ENCODE measurements around the gene TLE4. TPM values are rescaled to one million over a fixed set of nuclear protein-coding genes. Genes with fewer than 3 reads are reported as not detected.

TLE4 gene
- total and polyA plus RNA-seq, 10 of the 15 experiments (the other 5 are each of a cell fraction or from before 2014, with no cell fraction given): 5.3 to 53.3 (median 23.3) TPM

DNA sequence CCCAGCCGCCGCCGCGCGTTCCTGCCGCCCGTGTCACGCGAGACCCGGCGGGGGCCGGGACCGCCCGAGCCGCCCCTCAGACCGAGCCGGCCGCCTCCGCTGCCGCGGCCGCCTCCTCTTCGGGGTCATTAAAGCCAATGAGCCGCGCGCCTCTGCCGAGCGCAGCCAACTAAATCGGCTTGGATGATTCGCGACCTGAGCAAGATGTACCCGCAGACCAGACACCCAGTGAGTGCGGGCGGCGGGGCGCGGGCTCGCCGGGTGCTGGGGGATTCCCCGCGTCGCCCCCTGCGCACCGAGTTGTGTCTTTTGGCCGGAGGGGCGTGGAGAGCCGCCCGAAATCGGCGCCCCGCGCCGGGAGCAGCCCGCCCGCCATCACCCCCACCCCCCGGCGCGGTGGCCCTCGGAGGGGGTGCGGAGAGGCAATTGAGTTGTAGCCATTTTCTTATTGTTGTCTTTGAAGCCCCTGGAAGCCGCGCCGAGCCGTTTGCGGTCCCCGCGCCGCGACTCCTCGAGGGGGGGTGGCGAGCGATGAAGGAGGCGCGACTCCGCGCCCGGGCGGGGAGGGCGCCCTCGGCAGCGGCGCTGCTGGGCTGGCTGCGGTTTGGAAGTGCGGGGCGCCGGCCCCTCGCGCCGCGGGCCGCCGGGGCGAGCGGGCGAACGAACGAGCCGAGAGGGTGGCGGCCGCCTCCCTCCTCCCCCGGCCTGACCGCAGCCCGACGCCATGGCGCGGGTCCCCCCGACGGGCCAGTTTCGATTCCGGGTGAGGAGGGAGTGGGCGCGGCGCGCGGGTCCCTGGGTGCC lies 1.0 kb downstream of the TLE4 start (continued):
- TF ChIP-seq, protein P1, sequence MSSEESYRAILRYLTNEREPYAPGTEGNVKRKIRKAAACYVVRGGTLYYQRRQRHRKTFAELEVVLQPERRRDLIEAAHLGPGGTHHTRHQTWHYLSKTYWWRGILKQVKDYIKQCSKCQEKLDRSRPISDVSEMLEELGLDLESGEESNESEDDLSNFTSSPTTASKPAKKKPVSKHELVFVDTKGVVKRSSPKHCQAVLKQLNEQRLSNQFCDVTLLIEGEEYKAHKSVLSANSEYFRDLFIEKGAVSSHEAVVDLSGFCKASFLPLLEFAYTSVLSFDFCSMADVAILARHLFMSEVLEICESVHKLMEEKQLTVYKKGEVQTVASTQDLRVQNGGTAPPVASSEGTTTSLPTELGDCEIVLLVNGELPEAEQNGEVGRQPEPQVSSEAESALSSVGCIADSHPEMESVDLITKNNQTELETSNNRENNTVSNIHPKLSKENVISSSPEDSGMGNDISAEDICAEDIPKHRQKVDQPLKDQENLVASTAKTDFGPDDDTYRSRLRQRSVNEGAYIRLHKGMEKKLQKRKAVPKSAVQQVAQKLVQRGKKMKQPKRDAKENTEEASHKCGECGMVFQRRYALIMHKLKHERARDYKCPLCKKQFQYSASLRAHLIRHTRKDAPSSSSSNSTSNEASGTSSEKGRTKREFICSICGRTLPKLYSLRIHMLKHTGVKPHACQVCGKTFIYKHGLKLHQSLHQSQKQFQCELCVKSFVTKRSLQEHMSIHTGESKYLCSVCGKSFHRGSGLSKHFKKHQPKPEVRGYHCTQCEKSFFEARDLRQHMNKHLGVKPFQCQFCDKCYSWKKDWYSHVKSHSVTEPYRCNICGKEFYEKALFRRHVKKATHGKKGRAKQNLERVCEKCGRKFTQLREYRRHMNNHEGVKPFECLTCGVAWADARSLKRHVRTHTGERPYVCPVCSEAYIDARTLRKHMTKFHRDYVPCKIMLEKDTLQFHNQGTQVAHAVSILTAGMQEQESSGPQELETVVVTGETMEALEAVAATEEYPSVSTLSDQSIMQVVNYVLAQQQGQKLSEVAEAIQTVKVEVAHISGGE (CRISPR knock-in tag; IDR thresholded peaks at IDR 0.05): no peak

DNA sequence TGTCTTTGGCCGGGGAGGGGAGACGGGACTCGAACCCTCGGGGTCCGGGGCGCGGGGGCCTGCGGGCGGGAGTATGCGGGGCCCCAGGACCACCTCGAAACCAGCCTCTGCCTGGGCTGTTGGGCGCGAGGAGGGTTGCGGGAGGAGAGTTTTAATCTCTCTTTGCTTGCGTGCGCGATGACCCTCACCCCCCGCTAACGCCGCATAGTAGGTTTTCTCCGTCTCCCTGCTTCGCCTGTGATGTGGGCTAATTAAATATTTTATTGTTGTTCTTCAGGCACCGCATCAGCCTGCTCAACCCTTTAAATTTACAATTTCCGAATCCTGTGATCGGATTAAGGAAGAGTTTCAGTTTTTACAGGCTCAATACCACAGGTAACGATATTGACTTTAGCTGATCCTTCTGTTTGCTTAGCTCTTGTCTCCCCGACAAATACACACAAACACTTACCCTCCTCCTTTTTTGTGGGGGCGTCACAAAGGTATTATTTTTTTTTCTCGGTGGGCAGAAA lies 1.7 kb downstream of the TLE4 start:
- H3K36me3 ChIP-seq (ENCODE audit: control insufficient read depth in 2 of 2, insufficient read depth in 2 of 2, low read length in 1 of 2): no peaks in the 10 kb centered on the region; a peak in 1 of 4 replicates
- FAIRE-seq (no peak), ATAC-seq (no peak), DNase-seq (ENCODE audit: low read depth, low spot score) (no peak)
- H3K9me3 ChIP-seq (replicated peaks; ENCODE audit: control insufficient read depth, insufficient read depth, low read length): no peaks in the 10 kb centered on the region
- peak overlapping the region; percentile 82 for H3K27ac ChIP-seq (ENCODE audit: control insufficient read depth, insufficient read depth)
- H3K27me3 ChIP-seq (replicated peaks in 1 of 2; ENCODE audit: control insufficient read depth in 2 of 2, insufficient read depth in 2 of 2, low read length in 1 of 2): no peaks in the 10 kb centered on the region
- no TSS peak for BruUV-seq (replicated peaks)
- H3K4me2 ChIP-seq (ENCODE audit: control insufficient read depth, insufficient read depth): peak overlapping the region; percentile 85
- WGBS (ENCODE audit: insufficient coverage, insufficient replicate concordance, low lambda C conversion rate, missing lambda C conversion rate): 5% methylated on average over 16 of the region's 29 CpGs
- H3K79me2 ChIP-seq (ENCODE audit: control insufficient read depth, insufficient read depth, low read length): peaks cover 13% of the 10 kb centered on the region
- ChIA-PET CTCF (interaction anchor here (0.6 to 1.3 kb wide), 6 partner anchors 10 to 127 kb away, joined by 3 to 5 read pairs (median 4); no protein-coding TSS in a partner anchor), POLR2A (no interaction called here), RAD21 (ENCODE audit: unreplicated experiment) (interaction anchor here (0.8 to 1.6 kb wide), 6 partner anchors 12 to 101 kb away, joined by 3 to 5 read pairs (median 3); no protein-coding TSS in a partner anchor), SMC1A (ENCODE audit: uncharacterized antibody, unreplicated experiment) (interaction anchor here (0.6 to 3.8 kb wide), 12 partner anchors 10 to 156 kb away, joined by 3 to 17 read pairs (median 4); no protein-coding TSS in a partner anchor)
- H2AFZ ChIP-seq (ENCODE audit: control insufficient read depth, low read depth, low read length): peak overlapping the region; percentile 63
- peak overlapping the region; percentile 67 for H3K9ac ChIP-seq (ENCODE audit: control insufficient read depth, insufficient read depth, low read length)
- in situ Hi-C loops (cut with MboI): no loop called here
- intact Hi-C loops (cut with micrococcal nuclease; ENCODE audit: unreplicated experiment): loop anchor here (5.0 kb wide), 3 partner anchors 99 to 244 kb away; no protein-coding TSS in a partner anchor
- peaks cover 12% of the 10 kb centered on the region for H3K4me1 ChIP-seq (ENCODE audit: control insufficient read depth, insufficient read depth, low read length)
- no peaks in the 10 kb centered on the region for H4K20me1 ChIP-seq (ENCODE audit: control insufficient read depth, insufficient read depth)
- peak overlapping the region; percentile 89 for H3K4me3 ChIP-seq
- TF ChIP-seq, protein P2, sequence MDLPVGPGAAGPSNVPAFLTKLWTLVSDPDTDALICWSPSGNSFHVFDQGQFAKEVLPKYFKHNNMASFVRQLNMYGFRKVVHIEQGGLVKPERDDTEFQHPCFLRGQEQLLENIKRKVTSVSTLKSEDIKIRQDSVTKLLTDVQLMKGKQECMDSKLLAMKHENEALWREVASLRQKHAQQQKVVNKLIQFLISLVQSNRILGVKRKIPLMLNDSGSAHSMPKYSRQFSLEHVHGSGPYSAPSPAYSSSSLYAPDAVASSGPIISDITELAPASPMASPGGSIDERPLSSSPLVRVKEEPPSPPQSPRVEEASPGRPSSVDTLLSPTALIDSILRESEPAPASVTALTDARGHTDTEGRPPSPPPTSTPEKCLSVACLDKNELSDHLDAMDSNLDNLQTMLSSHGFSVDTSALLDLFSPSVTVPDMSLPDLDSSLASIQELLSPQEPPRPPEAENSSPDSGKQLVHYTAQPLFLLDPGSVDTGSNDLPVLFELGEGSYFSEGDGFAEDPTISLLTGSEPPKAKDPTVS (IDR thresholded peaks at IDR 0.05; ENCODE audit: low read depth, low read length): no peak
- TF ChIP-seq GATAD2B (conservative IDR thresholded peaks at IDR 0.05; ENCODE audit: low read depth) (peak; percentile 29; the same call in 1 of the 2 replicates), NFYB (IDR thresholded peaks at IDR 0.05; ENCODE audit: insufficient read depth, low read depth, low read length) (no peak), ZNF384 (IDR thresholded peaks at IDR 0.05; ENCODE audit: borderline replicate concordance, low read depth, low read length) (no peak), KLF5 (IDR thresholded peaks at IDR 0.05; ENCODE audit: partially characterized antibody) (no peak), ASH2L (IDR thresholded peaks at IDR 0.05; ENCODE audit: borderline replicate concordance, low read depth) (no peak), ESRRA (IDR thresholded peaks at IDR 0.05; ENCODE audit: low read length) (no peak), DPF2 (IDR thresholded peaks at IDR 0.05) (0 out of 2 replicates have a peak, but pooled peaks have one; percentile 13), CREM (IDR thresholded peaks at IDR 0.05; ENCODE audit: low read depth) (no peak)
